Bronchial epithelial cell (primary cell): Measurements from ENCODE around the gene FAIM2. TPM values are rescaled to one million over a fixed set of nuclear protein-coding genes. Genes with fewer than 3 reads are reported as not detected.
"Not testable (repeated sequence)": the region's sequence is repeated elsewhere in the genome, so short reads cannot be mapped to it uniquely, and the experiment has no call there.

ENCODE experiments used
- DNase-seq: peaks from one replicate; pipeline ENCODE4 v3.0.0-alpha.2; 2010; ENCODE audit warnings: low read depth
- FAIRE-seq: peaks from 2 replicates; lab custom pipeline; 2011; peaks lifted over from hg19 to GRCh38; lab: Jason Lieb, UNC
- H3K27me3 ChIP-seq: 2 replicates; pipeline ENCODE4 v1.5.1; 2011; ENCODE audit warnings: low read length; ENCODE audit not compliant: control insufficient read depth, insufficient read depth
- H3K36me3 ChIP-seq: 2 replicates; pipeline ENCODE4 v1.5.1; 2011; ENCODE audit warnings: low read length; ENCODE audit not compliant: control insufficient read depth, insufficient read depth
- H3K4me3 ChIP-seq: 2 replicates; pipeline ENCODE4 v1.5.1; 2011; ENCODE audit warnings: mild to moderate bottlenecking, low read depth, low read length, control low read depth
- CTCF ChIP-seq: IDR thresholded peaks from 2 replicates; pipeline ENCODE4 v1.5.1; 2011; ENCODE audit warnings: mild to moderate bottlenecking, moderate library complexity, low read length, control low read depth, inconsistent platforms; ENCODE audit not compliant: insufficient read depth, severe bottlenecking
- total RNA-seq: library from RNA; depleted of rRNA; stranded (reverse); fragments of >200 nt; gene quantifications from 2 replicates; pipeline ENCODE4 v1.2.1, GENCODE V29; 2014

The FAIM2 gene
- total RNA-seq, 1 donor from 2014 or later = 0.53 TPM

GRCh38 chr12:49863946-49864797, 39.5 kb downstream of the FAIM2 start:
- TF ChIP-seq CTCF = no peak
- FAIRE-seq = no peak
- DNase-seq = no peak
- Histone ChIP-seq H3K4me3 (no peak overlapping the region), H3K27me3 (no peaks in the 10 kb centered on the region), H3K36me3 (no peaks in the 10 kb centered on the region)

GRCh38 chr12:49860921-49861320, 42.8 kb downstream of the FAIM2 start:
- H3K4me3 ChIP-seq, DNase-seq, H3K36me3 ChIP-seq, H3K27me3 ChIP-seq, FAIRE-seq: not testable (repeated sequence)

GRCh38 chr12:49855890-49856289, 47.8 kb downstream of the FAIM2 start:
- not testable (repeated sequence) for DNase-seq, H3K4me3 ChIP-seq, H3K36me3 ChIP-seq, FAIRE-seq, H3K27me3 ChIP-seq

- H3K36me3 ChIP-seq = no peaks in the 10 kb centered on the region
- no peak for TF ChIP-seq CTCF
- H3K4me3 ChIP-seq = no peak overlapping the region
- no peak for FAIRE-seq
- H3K27me3 ChIP-seq = no peaks in the 10 kb centered on the region
- DNase-seq = no peak
Observed at GRCh38 chr12:49854976-49855375, 48.7 kb downstream of the FAIM2 start.

GRCh38 chr12:49853671-49854070, 50.0 kb downstream of the FAIM2 start:
- no peak overlapping the region for H3K4me3 ChIP-seq
- DNase-seq = no peak
- TF ChIP-seq CTCF = no peak
- no peak for FAIRE-seq
- peaks cover 5% of the 10 kb centered on the region for H3K27me3 ChIP-seq
- no peaks in the 10 kb centered on the region for H3K36me3 ChIP-seq

- Histone ChIP-seq H3K27me3 (peaks cover 7% of the 10 kb centered on the region), H3K4me3 (no peak overlapping the region), H3K36me3 (no peaks in the 10 kb centered on the region)
- DNase-seq (no peak), FAIRE-seq (no peak)
- no peak for TF ChIP-seq CTCF
Observed at GRCh38 chr12:49847161-49847560, 56.5 kb downstream of the FAIM2 start.

- Histone ChIP-seq H3K36me3 (no peaks in the 10 kb centered on the region), H3K27me3 (peaks cover 7% of the 10 kb centered on the region), H3K4me3 (no peak overlapping the region)
- no peak for FAIRE-seq
- no peak for DNase-seq
- TF ChIP-seq CTCF = no peak
Observed at GRCh38 chr12:49846032-49846431, 57.7 kb downstream of the FAIM2 start.
